Epithelial cell of proximal tubule (primary cell): ENCODE data around the gene POGZ. TPM values are rescaled to one million over a fixed set of nuclear protein-coding genes. Genes with fewer than 3 reads are reported as not detected.

ENCODE experiments used
- DNase-seq: peaks from one replicate; pipeline ENCODE4 v3.0.0-alpha.2; 2011; ENCODE audit warnings: low read depth
- H3K4me3 ChIP-seq: 2 replicates; pipeline ENCODE4 v1.5.1; 2011; ENCODE audit warnings: low read depth, mild to moderate bottlenecking, low read length
- total RNA-seq: library from RNA; depleted of rRNA; stranded (reverse); fragments of >200 nt; gene quantifications from 2 replicates; pipeline ENCODE4 v1.2.3, GENCODE V29; 2015
- TF ChIP-seq, protein P1 (sequence below): conservative IDR thresholded peaks from 2 replicates; pipeline ENCODE4 v1.5.1; 2012; ENCODE audit warnings: low read depth, mild to moderate bottlenecking, low read length

The POGZ gene
- total RNA-seq, 1 donor from 2014 or later: 29.3 TPM

DNA sequence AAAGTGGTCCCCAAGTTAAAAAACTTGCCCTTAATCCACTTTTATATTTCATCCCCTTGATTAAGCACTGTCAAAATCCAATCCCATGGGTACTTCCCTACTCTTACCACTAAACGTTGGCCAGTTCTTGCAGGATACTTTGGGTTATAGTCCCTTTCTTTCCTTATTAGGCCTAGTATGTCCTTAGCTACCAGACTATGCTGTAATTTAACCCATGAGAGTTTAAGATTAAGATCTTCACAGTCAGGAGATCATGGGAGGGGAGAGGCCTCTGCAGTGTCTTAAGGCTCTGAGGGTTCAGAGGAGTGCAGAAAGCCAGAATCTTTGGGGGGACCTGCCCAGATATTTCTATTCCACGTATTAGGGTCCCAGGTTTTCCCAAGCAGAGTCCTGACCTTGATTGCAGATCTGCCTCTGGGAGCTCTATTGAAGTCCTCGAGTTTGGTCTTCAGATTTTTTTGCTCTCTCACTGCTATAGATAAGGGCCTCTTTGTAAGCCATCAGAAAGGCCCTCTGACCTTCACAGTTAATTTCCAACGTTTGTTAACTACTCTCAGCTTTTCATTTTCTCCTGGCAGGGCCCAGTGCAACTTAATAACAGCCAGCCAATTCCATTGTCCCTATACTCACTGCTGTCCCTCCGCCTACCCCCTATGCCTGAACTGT, 42.9 kb upstream of the POGZ start:
- DNase-seq: no peak
- TF ChIP-seq, protein P1, sequence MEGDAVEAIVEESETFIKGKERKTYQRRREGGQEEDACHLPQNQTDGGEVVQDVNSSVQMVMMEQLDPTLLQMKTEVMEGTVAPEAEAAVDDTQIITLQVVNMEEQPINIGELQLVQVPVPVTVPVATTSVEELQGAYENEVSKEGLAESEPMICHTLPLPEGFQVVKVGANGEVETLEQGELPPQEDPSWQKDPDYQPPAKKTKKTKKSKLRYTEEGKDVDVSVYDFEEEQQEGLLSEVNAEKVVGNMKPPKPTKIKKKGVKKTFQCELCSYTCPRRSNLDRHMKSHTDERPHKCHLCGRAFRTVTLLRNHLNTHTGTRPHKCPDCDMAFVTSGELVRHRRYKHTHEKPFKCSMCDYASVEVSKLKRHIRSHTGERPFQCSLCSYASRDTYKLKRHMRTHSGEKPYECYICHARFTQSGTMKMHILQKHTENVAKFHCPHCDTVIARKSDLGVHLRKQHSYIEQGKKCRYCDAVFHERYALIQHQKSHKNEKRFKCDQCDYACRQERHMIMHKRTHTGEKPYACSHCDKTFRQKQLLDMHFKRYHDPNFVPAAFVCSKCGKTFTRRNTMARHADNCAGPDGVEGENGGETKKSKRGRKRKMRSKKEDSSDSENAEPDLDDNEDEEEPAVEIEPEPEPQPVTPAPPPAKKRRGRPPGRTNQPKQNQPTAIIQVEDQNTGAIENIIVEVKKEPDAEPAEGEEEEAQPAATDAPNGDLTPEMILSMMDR: no peak
- no peak overlapping the region for H3K4me3 ChIP-seq

DNA sequence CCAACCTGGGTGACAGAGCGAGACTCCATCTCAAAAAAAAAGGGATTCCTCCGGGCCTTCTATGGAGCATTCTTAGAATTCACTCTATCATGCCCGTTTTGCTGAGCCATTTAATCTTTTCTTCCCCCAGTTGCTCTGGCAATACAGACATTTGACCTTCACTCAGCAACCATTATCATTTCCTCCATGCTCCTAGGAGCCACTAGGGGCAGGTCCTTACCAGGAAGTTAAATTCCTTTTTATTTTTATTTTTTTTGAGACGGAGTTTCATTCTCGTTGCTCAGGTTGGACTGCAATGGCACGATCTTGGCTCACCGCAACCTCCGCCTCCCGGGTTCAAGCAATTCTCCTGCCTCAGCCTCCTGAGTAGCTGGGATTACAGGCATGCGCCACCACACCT, 42.2 kb upstream of the POGZ start:
- DNase-seq: no peak

DNA sequence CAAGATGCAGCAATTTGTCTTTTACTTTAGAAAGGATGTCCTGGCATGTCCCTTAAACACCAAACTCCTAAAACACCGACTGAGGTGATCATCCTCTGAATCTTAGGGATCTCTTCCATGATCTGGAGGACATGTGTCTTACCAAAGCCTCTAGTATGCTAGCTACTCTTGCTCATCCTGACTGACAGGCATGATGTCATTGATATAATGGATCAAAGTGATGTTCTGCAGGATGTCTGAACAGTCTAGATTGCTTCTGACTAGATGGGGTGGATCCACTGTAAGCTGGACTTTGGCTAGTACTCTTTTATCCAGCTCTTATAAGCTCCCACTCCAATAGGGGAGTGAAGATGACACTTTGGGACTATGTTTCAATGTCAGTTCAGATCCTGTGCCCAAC, 40.6 kb upstream of the POGZ start:
- DNase-seq: no peak
- TF ChIP-seq, protein P1: no peak

More for the DNA sequence above, 42.2 kb upstream of the POGZ start:
- TF ChIP-seq, protein P1: peak; percentile 48
- H3K4me3 ChIP-seq: no peak overlapping the region

DNA sequence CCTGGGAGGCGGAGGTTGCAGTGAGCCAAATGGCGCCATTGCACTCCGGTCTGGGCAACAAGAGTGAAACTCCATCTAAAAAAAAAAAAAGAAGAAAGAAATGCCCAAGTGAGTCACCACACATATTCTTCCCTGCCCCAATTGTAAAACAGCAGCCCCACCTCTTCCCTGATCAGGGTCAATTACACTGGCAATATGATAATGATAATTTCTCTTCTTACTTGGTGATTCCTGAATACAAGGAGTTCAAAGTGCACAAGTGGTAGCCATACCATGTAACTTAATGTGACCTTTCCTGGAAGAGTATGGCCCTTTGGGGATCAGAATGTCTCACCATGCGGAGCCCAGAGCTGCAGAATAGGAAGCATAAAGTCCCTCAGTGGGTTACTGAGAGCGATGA, 40.1 kb upstream of the POGZ start:
- no peak for DNase-seq
- TF ChIP-seq, protein P1: no peak
- H3K4me3 ChIP-seq: no peak overlapping the region

More for the DNA sequence above, 40.6 kb upstream of the POGZ start:
- H3K4me3 ChIP-seq: no peak overlapping the region

DNA sequence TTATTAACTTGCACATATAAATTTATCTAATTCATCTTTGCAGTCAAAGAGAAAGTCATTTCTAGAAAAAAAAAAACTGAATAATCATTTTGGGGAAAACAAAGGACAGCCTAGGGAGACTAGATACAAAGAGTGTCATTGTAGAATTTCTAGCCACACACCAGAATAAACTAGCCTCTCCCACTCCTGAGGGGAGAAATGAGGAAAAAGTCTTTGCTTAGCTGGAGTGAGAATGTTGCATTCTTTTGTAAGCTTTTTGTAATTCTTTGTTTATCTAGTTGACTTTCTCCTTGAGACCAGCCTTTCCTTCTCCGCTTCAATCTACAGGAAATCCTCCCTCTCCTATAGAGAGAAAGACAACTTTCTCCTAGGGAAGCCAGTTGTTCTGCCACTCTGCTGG, 36.0 kb upstream of the POGZ start:
- DNase-seq: no peak
- TF ChIP-seq, protein P1: no peak
- H3K4me3 ChIP-seq: no peak overlapping the region

DNA sequence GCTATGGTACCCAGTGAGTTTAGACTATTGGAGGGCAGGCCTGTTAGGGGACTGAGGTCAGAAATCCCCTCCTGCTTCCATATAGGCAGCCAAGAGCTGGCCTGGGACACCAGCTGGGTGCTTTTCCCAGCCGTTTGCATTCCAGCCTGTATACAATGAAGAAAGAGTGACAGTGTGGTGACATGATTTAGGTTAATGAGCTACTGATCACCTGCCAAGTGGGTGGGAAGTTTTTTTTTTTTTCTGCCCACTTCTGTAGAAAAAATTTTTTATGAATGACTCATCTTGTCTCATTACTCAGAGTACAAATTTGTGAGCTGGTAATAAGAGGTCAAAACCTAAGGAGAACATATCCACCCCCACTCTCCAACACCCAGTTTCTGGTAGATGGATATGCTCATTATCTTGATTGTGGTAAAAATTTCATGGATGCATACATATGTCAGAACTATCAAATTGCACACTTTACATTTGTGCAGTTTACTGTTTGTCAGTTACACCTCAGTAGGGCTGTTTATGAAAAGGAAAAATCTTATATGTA, 35.5 kb upstream of the POGZ start:
- H3K4me3 ChIP-seq: no peak overlapping the region
- peak; percentile 82 for DNase-seq
- TF ChIP-seq, protein P1: no peak

DNA sequence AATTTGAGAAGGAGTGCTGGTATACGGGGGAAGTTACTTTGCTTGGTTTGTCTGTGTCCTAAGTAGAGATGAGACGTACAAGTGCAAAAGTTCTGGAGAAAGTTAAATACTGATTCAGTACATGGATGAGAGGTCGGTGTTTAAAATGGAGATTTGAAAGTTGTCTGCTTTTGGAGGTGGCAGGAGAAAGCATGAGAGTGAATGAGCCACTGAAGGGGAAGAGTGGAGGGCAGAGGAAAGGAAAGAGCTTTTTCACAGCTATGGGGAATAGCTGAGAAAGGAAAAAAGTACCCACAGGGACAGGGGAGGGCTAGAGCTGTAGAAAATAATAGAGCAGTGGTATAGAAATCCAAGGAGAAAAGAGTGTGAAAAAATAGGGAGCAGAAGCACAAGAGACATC, 33.7 kb upstream of the POGZ start:
- H3K4me3 ChIP-seq: no peak overlapping the region
- TF ChIP-seq, protein P1: no peak
- no peak for DNase-seq
